K562 (cell line): ENCODE results near the gene CRAT. TPM values are rescaled to one million over a fixed set of nuclear protein-coding genes. Genes with fewer than 3 reads are reported as not detected.

Experiments
- ATAC-seq: fragments of 200-7000 bp; cut with Tn5 transposase; 3 replicates; pipeline ENCODE4 v1.9.1; 2020; ENCODE audit warnings: moderate library complexity
- BruUV-seq: library from RNA; stranded (reverse); fragments of 400-500 nt; replicated peaks from 2 replicates; lab custom pipeline; 2021; lab: Mats Ljungman, UMichigan
- CTCF ChIA-PET: fragments of 300-600 bp; formaldehyde crosslinking; extraction: SDS; loops from one replicate; lab custom pipeline; 2021; ENCODE audit warnings: low intra/inter-chr PET ratio; lab: Yijun Ruan, JAX
- POLR2A ChIA-PET: fragments of 300-600, 350-650 bp; sonication (Branson Sonifier 250); formaldehyde crosslinking; extraction: SDS; loops from one replicate; lab custom pipeline; 2021; ENCODE audit warnings: antibody characterized with exemption, inconsistent platforms; lab: Yijun Ruan, JAX
- DNase-seq, 4 experiments: peaks; one replicate each; pipeline versions ENCODE4 v3.0.0 to v3.0.0-alpha.2; 2011 to 2018; ENCODE audit warnings: low spot score in 3 of 4, mixed read lengths in 3 of 4; ENCODE audit errors: extremely low read depth in 1 of 4
- FAIRE-seq: peaks from 2 replicates; lab custom pipeline; 2011; peaks lifted over from hg19 to GRCh38; lab: Jason Lieb, UNC
- H2AFZ ChIP-seq: 2 replicates; pipeline ENCODE4 v1.6.0; 2011; ENCODE audit warnings: low read depth, low read length, control low read depth, inconsistent platforms
- H3K27ac ChIP-seq: fragments of 200-600 bp; 3 replicates; pipeline ENCODE4 v1.8.0; 2011; ENCODE audit warnings: low read depth, mild to moderate bottlenecking, control low read depth, inconsistent platforms, low read length, moderate library complexity, mixed read lengths; ENCODE audit errors: extremely low read depth
- H3K27me3 ChIP-seq, 2 experiments: fragments of 300-600 bp in 1 of 2; 2 replicates in 1 of 2; 3 replicates in 1 of 2; pipeline versions ENCODE4 v1.6.0 to v1.8.0; 2011; ENCODE audit warnings: inconsistent platforms in 2 of 2, low read length in 2 of 2, mild to moderate bottlenecking in 1 of 2, mixed read lengths in 1 of 2, moderate library complexity in 1 of 2; ENCODE audit not compliant: control insufficient read depth in 2 of 2, insufficient read depth in 2 of 2
- H3K36me3 ChIP-seq: fragments of 300-600 bp; 3 replicates; pipeline ENCODE4 v1.8.0; 2011; ENCODE audit warnings: mild to moderate bottlenecking, low read length, inconsistent platforms; ENCODE audit not compliant: control insufficient read depth, insufficient read depth
- H3K4me1 ChIP-seq, 2 experiments: fragments of 200-600 bp in 1 of 2; replicated peaks in 1 of 2; 2 replicates in 1 of 2; 3 replicates in 1 of 2; pipeline versions ENCODE4 v1.5.1 to v1.8.0; 2011; ENCODE audit warnings: inconsistent platforms in 2 of 2, low read length in 2 of 2, mild to moderate bottlenecking in 1 of 2, mixed read lengths in 1 of 2, moderate library complexity in 1 of 2; ENCODE audit not compliant: control insufficient read depth in 2 of 2, insufficient read depth in 2 of 2
- H3K4me2 ChIP-seq: 2 replicates; pipeline ENCODE4 v1.6.1; 2011; ENCODE audit warnings: low read length, control low read depth, inconsistent platforms, mixed read lengths; ENCODE audit not compliant: insufficient read depth
- H3K4me3 ChIP-seq: fragments of 200-600 bp; sonication (generic), shearing (Covaris generic); 2 replicates; pipeline ENCODE4 v1.5.1; 2016; ENCODE audit warnings: control low read depth, inconsistent platforms
- H3K79me2 ChIP-seq: fragments of 200-600 bp; 3 replicates; pipeline ENCODE4 v1.8.0; 2011; ENCODE audit warnings: low read length, inconsistent platforms; ENCODE audit not compliant: control insufficient read depth, insufficient read depth
- H3K9ac ChIP-seq, 2 experiments: 2 replicates each; pipeline versions ENCODE4 v1.6.0 to v1.6.1; 2011; ENCODE audit warnings: low read depth in 2 of 2, low read length in 2 of 2, control low read depth in 1 of 2, inconsistent platforms in 1 of 2, mild to moderate bottlenecking in 1 of 2, mixed read lengths in 1 of 2; ENCODE audit not compliant: insufficient read depth in 1 of 2
- H3K9me1 ChIP-seq: one replicate; pipeline ENCODE4 v1.6.0; 2011; ENCODE audit warnings: inconsistent platforms, mild to moderate bottlenecking, low read length, moderate library complexity; ENCODE audit not compliant: control insufficient read depth, insufficient read depth
- H3K9me3 ChIP-seq: replicated peaks from 2 replicates; pipeline ENCODE4 v1.5.1; 2011; ENCODE audit warnings: low read depth, low read length, inconsistent platforms; ENCODE audit not compliant: control insufficient read depth, insufficient read depth
- H4K20me1 ChIP-seq: replicated peaks from 2 replicates; pipeline ENCODE4 v1.6.1; 2011; ENCODE audit warnings: low read length, inconsistent platforms, mixed read lengths; ENCODE audit not compliant: control insufficient read depth, insufficient read depth
- ARID4B ChIP-seq: sonication (generic); formaldehyde crosslinking; IDR thresholded peaks from 2 replicates; pipeline ENCODE4 v1.8.0; 2022; ENCODE audit warnings: mild to moderate bottlenecking, missing genetic modification reagents
- FOXA3 ChIP-seq, 2 experiments: fragments of 450-650 bp in 1 of 2; sonication (generic) in 1 of 2; formaldehyde crosslinking; IDR thresholded peaks in 1 of 2; conservative IDR thresholded peaks in 1 of 2; 2 replicates each; pipeline versions ENCODE4 v1.4.0 to v1.8.0; 2020 to 2022; ENCODE audit warnings: mild to moderate bottlenecking in 2 of 2, missing genetic modification reagents in 1 of 2
- FOXP4 ChIP-seq: sonication (generic); formaldehyde crosslinking; IDR thresholded peaks from 2 replicates; pipeline ENCODE4 v1.8.0; 2022; ENCODE audit warnings: mild to moderate bottlenecking, missing genetic modification reagents, borderline replicate concordance
- HDAC1 ChIP-seq, 2 experiments: fragments of 450-650 bp; IDR thresholded peaks; 2 replicates each; pipeline ENCODE4 v1.6.1; 2016 to 2017; ENCODE audit warnings: inconsistent platforms in 1 of 2, mild to moderate bottlenecking in 1 of 2, moderate library complexity in 1 of 2
- USF1 ChIP-seq: sonication (generic); formaldehyde crosslinking; IDR thresholded peaks from 2 replicates; pipeline ENCODE4 v1.9.0; 2022; ENCODE audit warnings: mild to moderate bottlenecking, missing genetic modification reagents
- ZBTB8A ChIP-seq: fragments of 450-650 bp; IDR thresholded peaks from 2 replicates; pipeline ENCODE4 v1.6.1; 2018; ENCODE audit warnings: mild to moderate bottlenecking, moderate library complexity; ENCODE audit not compliant: partially characterized antibody
- ZNF354B ChIP-seq: fragments of 250-450 bp; sonication (Bioruptor Pico); IDR thresholded peaks from 2 replicates; pipeline ENCODE4 v1.4.0; 2020
- ZNF699 ChIP-seq: fragments of 250-450 bp; sonication (Bioruptor Pico); IDR thresholded peaks from 2 replicates; pipeline ENCODE4 v1.8.0; 2021; ENCODE audit warnings: mild to moderate bottlenecking, moderate library complexity; ENCODE audit not compliant: insufficient replicate concordance
- WGBS: fragments of 100-300 bp; shearing (Covaris generic); methylation state at CpG from one replicate; pipeline ENCODE4 v1.1.6; 2016; ENCODE audit warnings: low coverage, mixed read lengths; ENCODE audit not compliant: insufficient coverage; ENCODE audit errors: missing lambda C conversion rate; 5-methylcytosine and 5-hydroxymethylcytosine counted together
- in situ Hi-C: fragments of 300-500 bp; cut with MboI; formaldehyde crosslinking; loops from 4 replicates; pipeline ENCODE4 v1.15.0; 2018; ENCODE audit warnings: inconsistent platforms, mixed read lengths
- intact Hi-C: fragments of 100-400 bp; cut with micrococcal nuclease; formaldehyde crosslinking; loops from 2 replicates; pipeline ENCODE4 v1.14.2; 2022
- polyA plus RNA-seq, 8 experiments: library from polyadenylated mRNA; depleted of rRNA in 4 of 8; stranded (reverse) in 5 of 8; unstranded in 3 of 8; fragments of >200 nt; fragmentation: Nextera tagmentation in 2 of 8; fragmentation: Illumina TruSeq in 1 of 8; extraction: Ambion mirVana in 2 of 8; extraction: Trizol in 1 of 8; gene quantifications; 2 replicates each; pipeline versions ENCODE4 v1.2.1 to v1.2.3, GENCODE V29; 2011 to 2014; ENCODE audit warnings: inconsistent platforms in 1 of 8, missing spikeins in 1 of 8
- total RNA-seq, 7 experiments: library from RNA; depleted of rRNA in 6 of 7; stranded (reverse); fragments of >200 nt in 6 of 7; fragmentation: Illumina TruSeq in 2 of 7; extraction: Trizol in 2 of 7; gene quantifications; 2 replicates each; pipeline versions ENCODE4 v1.2.1 to v1.2.3, GENCODE V29; 2011 to 2021; ENCODE audit warnings: low replicate concordance in 1 of 7

The CRAT gene
- total and polyA plus RNA-seq, 9 of the 15 experiments (the other 6 are each of a cell fraction or from before 2014, with no cell fraction given): 0.20 to 13.8 (median 5.4) TPM

GRCh38 chr9:129071526-129072126, 39.0 kb downstream of the CRAT start:
- peak; percentile 37 for FAIRE-seq
- no TSS peak for BruUV-seq
- in situ Hi-C loops: no loop called here
- H4K20me1 ChIP-seq: no peaks in the 10 kb centered on the region
- peak in 1 of 4 experiments; percentile 49 for DNase-seq
- ChIA-PET CTCF (interaction anchor here (0.6 to 0.7 kb wide), 3 partner anchors 31 to 544 kb away, joined by 3 to 5 read pairs (median 4); no protein-coding TSS in a partner anchor), POLR2A (interaction anchor here (1.1 kb wide), 1 partner anchor 9 kb away, joined by 3 read pairs; the partner anchor contains the start of gene DOLPP1)
- H3K9ac ChIP-seq: peak overlapping the region; percentile 24 to 86; a peak in 3 of 4 replicates
- no peaks in the 10 kb centered on the region for H3K9me1 ChIP-seq
- peaks cover 48% of the 10 kb centered on the region; the same call in 2 of the 3 replicates for H3K36me3 ChIP-seq
- peaks cover 16% of the 10 kb centered on the region; the same call in 2 of the 3 replicates for H3K79me2 ChIP-seq
- H3K4me2 ChIP-seq: peak overlapping the region; percentile 34; the same call in 1 of the 2 replicates
- no peaks in the 10 kb centered on the region for H3K27me3 ChIP-seq
- H3K9me3 ChIP-seq: no peaks in the 10 kb centered on the region
- TF ChIP-seq ZNF354B (CRISPR knock-in tag): no peak
- no peak for TF ChIP-seq ZNF699 (CRISPR knock-in tag)
- TF ChIP-seq ARID4B (CRISPR knock-in tag): 0 out of 2 replicates have a peak, but pooled peaks have one; percentile 41
- 0 out of 4 replicates have a peak, but pooled peaks of 1 of the 2 experiments have one; percentile 15 for TF ChIP-seq HDAC1 (IDR thresholded peaks at IDR 0.05)
- TF ChIP-seq USF1 (CRISPR knock-in tag): peak; percentile 25; the same call in 1 of the 2 replicates
- no peak for TF ChIP-seq ZBTB8A
- TF ChIP-seq FOXP4: 0 out of 2 replicates have a peak, but pooled peaks have one; percentile 51
- peak in 1 of 2 experiments; percentile 90; a peak in 2 of 4 replicates for TF ChIP-seq FOXA3 (CRISPR knock-in tag; conservative IDR thresholded peaks at IDR 0.05 in 1 of 2, IDR thresholded peaks at IDR 0.05 in 1 of 2)
- TF ChIP-seq, all 486 proteins: peak for 5
- 70% methylated on average over 10 of the region's 10 CpGs for WGBS
- intact Hi-C loops: no loop called here
- Histone ChIP-seq H2AFZ (no peak overlapping the region), H3K4me1 (peaks cover 44 to 60% of the 10 kb centered on the region in 2 experiments), H3K27ac (peak overlapping the region; percentile 92; the same call in 2 of the 3 replicates), H3K4me3 (no peak overlapping the region)
- peak; percentile 23; the same call in 2 of the 3 replicates for ATAC-seq
